Measurements from ENCODE around the gene SP7. TPM values are rescaled to one million over a fixed set of nuclear protein-coding genes. Genes with fewer than 3 reads are reported as not detected.
"Not testable (repeated sequence)": the region's sequence is repeated elsewhere in the genome, so short reads cannot be mapped to it uniquely, and the experiment has no call there.

Gene SP7
- total RNA-seq, 1 donor from 2014 or later: not detected

DNA sequence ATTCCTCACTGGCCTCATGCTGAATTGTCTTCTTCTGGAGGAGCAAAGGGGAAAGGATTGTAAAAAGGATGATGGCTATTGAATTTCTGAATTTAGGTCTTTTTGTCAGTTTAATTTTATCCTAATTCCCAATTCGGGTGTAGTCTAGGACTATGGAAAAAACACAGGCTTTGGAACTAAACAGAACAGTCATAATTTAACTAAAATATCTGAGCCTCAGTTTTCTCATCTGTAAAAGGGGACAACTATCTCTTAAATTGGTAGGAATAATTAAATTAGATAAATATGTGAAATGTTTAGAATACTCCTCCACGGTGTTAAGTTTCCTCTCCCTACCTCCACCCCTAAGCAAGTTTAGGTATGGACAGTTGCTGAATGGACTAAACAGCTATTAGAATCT lies 40.6 kb upstream of the SP7 start:
- CTCF ChIA-PET: no interaction called here

GRCh38 chr12:53374277-53374676 lies 38.1 kb upstream of the SP7 start:
- H3K36me3 Mint-ChIP-seq (ENCODE audit: low read depth); intact Hi-C loops (cut with micrococcal nuclease); DNase-seq; H3K9me3 Mint-ChIP-seq; POLR2A ChIA-PET; H3K4me3 Mint-ChIP-seq; ATAC-seq (ENCODE audit: low read depth); H3K27me3 Mint-ChIP-seq; H3K27ac Mint-ChIP-seq; CTCF ChIA-PET: not testable (repeated sequence)
- H3K4me1 Mint-ChIP-seq: peaks cover 25% of the 10 kb centered on the region

More for the DNA sequence above, 40.6 kb upstream of the SP7 start:
- intact Hi-C loops (cut with micrococcal nuclease): no loop called here
- POLR2A ChIA-PET: no interaction called here
- TF ChIP-seq CTCF (IDR thresholded peaks at IDR 0.05): no peak
- DNase-seq: no peak
- Mint-ChIP-seq H3K4me3 (no peak overlapping the region), H3K9me3 (no peaks in the 10 kb centered on the region), H3K4me1 (peaks cover 24% of the 10 kb centered on the region), H3K36me3 (ENCODE audit: low read depth) (peaks cover 7% of the 10 kb centered on the region), H3K27ac (no peak overlapping the region), H3K27me3 (no peaks in the 10 kb centered on the region)
- no peak for ATAC-seq (ENCODE audit: low read depth)

- CTCF ChIA-PET; DNase-seq; H3K36me3 Mint-ChIP-seq (ENCODE audit: low read depth); intact Hi-C loops (cut with micrococcal nuclease); POLR2A ChIA-PET; H3K4me3 Mint-ChIP-seq; H3K9me3 Mint-ChIP-seq; H3K27me3 Mint-ChIP-seq; ATAC-seq (ENCODE audit: low read depth): not testable (repeated sequence)
- H3K27ac Mint-ChIP-seq: peak overlapping the region; percentile 56
- H3K4me1 Mint-ChIP-seq: peaks cover 25% of the 10 kb centered on the region
Measured at GRCh38 chr12:53373554-53374133, 37.5 kb upstream of the SP7 start.

GRCh38 chr12:53365245-53365904 lies 29.2 kb upstream of the SP7 start:
- POLR2A ChIA-PET: interaction anchor here (0.6 to 2.0 kb wide), 3 partner anchors 14 to 41 kb away, joined by 5 to 19 read pairs (median 9); partner anchors contain the start of gene SP1
- peaks cover 12% of the 10 kb centered on the region for H3K4me1 Mint-ChIP-seq
- no peaks in the 10 kb centered on the region for H3K9me3 Mint-ChIP-seq

GRCh38 chr12:53361638-53362037 lies 25.5 kb upstream of the SP7 start:
- ChIA-PET POLR2A (interaction anchor here (0.6 to 1.2 kb wide), 2 partner anchors 17 to 28 kb away, joined by 3 read pairs; no protein-coding TSS in a partner anchor), CTCF (interaction anchor here (0.6 to 1.1 kb wide), 3 partner anchors 9 to 955 kb away, joined by 3 read pairs; partner anchors contain the start of gene AAAS)
- ATAC-seq (ENCODE audit: low read depth); H3K27me3 Mint-ChIP-seq; H3K36me3 Mint-ChIP-seq (ENCODE audit: low read depth); H3K4me3 Mint-ChIP-seq; H3K27ac Mint-ChIP-seq; DNase-seq; H3K9me3 Mint-ChIP-seq; H3K4me1 Mint-ChIP-seq; intact Hi-C loops (cut with micrococcal nuclease): not testable (repeated sequence)

More at GRCh38 chr12:53365245-53365904, 29.2 kb upstream of the SP7 start:
- Mint-ChIP-seq H3K27me3 (no peaks in the 10 kb centered on the region), H3K27ac (peak overlapping the region; percentile 90), H3K36me3 (ENCODE audit: low read depth) (no peaks in the 10 kb centered on the region), H3K4me3 (peak overlapping the region; percentile 77)
- intact Hi-C loops (cut with micrococcal nuclease): no loop called here
- TF ChIP-seq CTCF (IDR thresholded peaks at IDR 0.05): no peak
- no peak for ATAC-seq (ENCODE audit: low read depth)
- CTCF ChIA-PET: interaction anchor here (1.2 to 1.9 kb wide), 3 partner anchors 12 to 16 kb away, joined by 3 to 6 read pairs (median 4); no protein-coding TSS in a partner anchor
- no peak for DNase-seq

DNA sequence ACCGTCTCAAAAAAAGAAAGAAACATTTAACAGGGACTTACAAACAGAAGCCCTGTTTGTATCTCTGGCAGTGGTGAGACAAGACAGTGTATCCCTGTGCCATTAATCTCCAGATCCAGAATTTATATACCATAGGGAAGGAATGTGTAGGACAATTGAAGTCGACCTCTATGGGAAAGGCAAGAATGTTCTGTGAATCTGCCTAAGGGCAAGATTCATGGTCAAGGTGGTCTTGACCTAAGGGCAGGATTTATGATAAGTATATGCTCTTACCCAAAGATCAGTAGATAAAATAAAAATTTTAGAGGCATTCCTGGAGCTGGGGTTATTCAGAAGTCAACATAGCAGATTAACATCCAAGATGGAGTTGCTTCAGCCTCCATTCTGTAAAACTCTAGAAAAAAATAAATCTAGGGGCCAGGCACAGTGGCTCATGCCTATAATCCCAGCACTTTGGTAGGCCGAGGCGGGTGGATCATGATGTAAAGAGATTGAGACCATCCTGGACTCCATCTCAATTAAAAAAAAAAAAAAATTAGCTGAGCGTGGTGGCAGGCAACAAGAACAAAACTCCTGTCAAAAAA lies 22.8 kb upstream of the SP7 start:
- CTCF ChIA-PET: interaction anchor here (0.9 to 1.2 kb wide), 2 partner anchors 14 to 62 kb away, joined by 3 read pairs; no protein-coding TSS in a partner anchor
- Mint-ChIP-seq H3K4me1 (no peaks in the 10 kb centered on the region), H3K4me3 (no peak overlapping the region), H3K27ac (no peak overlapping the region), H3K9me3 (no peaks in the 10 kb centered on the region), H3K27me3 (no peaks in the 10 kb centered on the region), H3K36me3 (ENCODE audit: low read depth) (no peaks in the 10 kb centered on the region)
- intact Hi-C loops (cut with micrococcal nuclease): no loop called here
- DNase-seq (no peak), ATAC-seq (ENCODE audit: low read depth) (no peak)
- POLR2A ChIA-PET: interaction anchor here (0.5 kb wide), 1 partner anchor 10 kb away, joined by 4 read pairs; no protein-coding TSS in a partner anchor
- no peak for TF ChIP-seq CTCF (IDR thresholded peaks at IDR 0.05)
